IMR-90 (cell line): Measurements from ENCODE around the gene SPEG.

ENCODE experiments used
- CTCF ChIP-seq: conservative IDR thresholded peaks from 2 replicates; pipeline ENCODE4 v1.5.1; 2012; ENCODE audit warnings: mild to moderate bottlenecking, low read depth, low read length, improper control_type of control experiment
- POLR2A ChIP-seq: IDR thresholded peaks from 2 replicates; pipeline ENCODE4 v1.6.1; 2012; ENCODE audit warnings: mild to moderate bottlenecking, low read depth, low read length
- SMC3 ChIP-seq: fragments of 150-350 bp; IDR thresholded peaks from 2 replicates; pipeline ENCODE4 v1.6.1; 2016; ENCODE audit warnings: low read depth, mild to moderate bottlenecking, antibody characterized with exemption, low read length, moderate library complexity

DNA sequence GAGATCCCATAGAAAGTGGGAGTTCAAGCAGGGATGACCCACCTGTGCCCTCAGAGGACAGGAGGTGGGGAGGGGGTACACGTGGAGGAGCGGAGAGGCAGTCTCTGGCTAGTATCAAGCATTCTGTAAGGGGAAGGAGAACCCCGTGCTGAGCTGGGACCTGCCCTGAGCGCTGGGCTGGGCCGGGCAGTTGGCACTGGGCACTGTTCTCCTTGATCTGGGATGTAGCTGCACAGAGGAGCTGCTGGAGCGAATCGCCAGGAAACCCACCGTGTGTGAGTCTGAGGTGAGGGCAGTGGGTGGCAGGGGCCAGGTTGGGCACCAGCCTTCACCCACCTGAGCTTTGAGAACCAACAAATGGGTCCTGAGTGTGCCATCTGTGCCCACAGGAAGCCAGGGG lies 44.3 kb downstream of the SPEG start:
- TF ChIP-seq CTCF (no peak), SMC3 (no peak), POLR2A (no peak)
